ENCODE results near the gene KL. TPM values are rescaled to one million over a fixed set of nuclear protein-coding genes. Genes with fewer than 3 reads are reported as not detected.

KL gene
- polyA plus RNA-seq, 1 donor (not counting 4 experiments of a cell fraction or from before 2014, with no cell fraction given) = not detected

DNA sequence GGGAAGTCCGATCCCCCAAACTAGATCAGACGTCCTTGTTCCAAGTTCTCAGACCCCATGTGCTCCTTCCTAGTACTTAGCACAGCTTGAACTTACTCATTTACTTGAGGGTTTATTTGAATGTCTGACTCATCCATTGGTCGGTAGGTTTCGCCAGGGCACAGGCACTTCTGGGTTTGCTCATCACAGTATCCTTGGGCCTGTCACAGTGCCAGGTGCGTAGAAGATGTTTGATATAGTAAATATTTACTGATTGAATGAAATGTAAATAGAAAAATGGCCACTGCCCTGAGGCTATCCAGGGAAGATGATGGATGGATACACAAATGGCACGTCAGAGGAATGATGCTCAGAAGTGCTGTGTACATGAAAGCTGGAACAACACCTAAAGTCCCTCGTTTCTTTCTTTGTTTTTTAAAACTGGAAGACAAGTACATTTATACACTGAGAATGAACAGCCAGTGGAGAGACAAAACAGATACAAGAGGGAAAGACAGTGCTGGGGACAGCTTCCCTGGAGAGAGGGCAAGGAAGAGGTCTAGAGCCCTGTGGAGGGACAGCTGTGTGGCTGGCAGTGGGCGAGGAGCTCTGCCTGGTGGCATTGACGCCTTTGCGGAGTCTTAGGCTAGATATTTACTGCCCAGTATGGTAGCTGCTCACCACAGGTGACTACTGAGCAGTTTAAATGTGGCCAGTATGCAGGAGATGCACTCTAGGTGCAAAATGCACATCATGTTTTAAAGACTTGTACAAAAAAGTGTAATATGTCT lies 31.2 kb upstream of the KL start:
- Histone ChIP-seq H3K4me1 (ENCODE audit: control insufficient read depth, extremely low read depth, insufficient read depth, low read length) (no peaks in the 10 kb centered on the region), H3K27ac (ENCODE audit: control insufficient read depth, insufficient read depth, low read length) (no peak overlapping the region), H3K27me3 (ENCODE audit: control insufficient read depth, extremely low read depth, insufficient read depth, low read length) (no peaks in the 10 kb centered on the region), H3K9me3 (ENCODE audit: control insufficient read depth, low read depth, low read length) (no peaks in the 10 kb centered on the region), H3K9me1 (ENCODE audit: control insufficient read depth, extremely low read depth, insufficient read depth, low read length) (no peaks in the 10 kb centered on the region), H3K36me3 (ENCODE audit: control insufficient read depth in 2 of 2, extremely low read depth in 1 of 2, insufficient read depth in 2 of 2, low read length in 2 of 2) (no peaks in the 10 kb centered on the region), H3K79me2 (ENCODE audit: control insufficient read depth, insufficient read depth, low read length) (no peaks in the 10 kb centered on the region), H3K9ac (ENCODE audit: control insufficient read depth, extremely low read depth, insufficient read depth, low read length) (no peak overlapping the region), H3K4me2 (ENCODE audit: control insufficient read depth, extremely low read depth, insufficient read depth, low read depth, low read length) (no peak overlapping the region), H3K4me3 (ENCODE audit: control insufficient read depth in 2 of 3, extremely low read depth in 1 of 3, insufficient read depth in 2 of 3, low read depth in 1 of 3, low read length in 3 of 3) (no peak overlapping the region), H4K20me1 (ENCODE audit: control insufficient read depth, extremely low read depth, insufficient read depth, low read length) (no peaks in the 10 kb centered on the region), H2AFZ (ENCODE audit: control insufficient read depth, low read length) (no peak overlapping the region)
- dilution Hi-C loops (cut with MboI; ENCODE audit: extremely low pct_ligation_motif_present, low sequenced_read_pairs) = no loop called here
- no peak for TF ChIP-seq EZH2 (IDR thresholded peaks at IDR 0.05; ENCODE audit: low read length)
- TF ChIP-seq, protein P1, sequence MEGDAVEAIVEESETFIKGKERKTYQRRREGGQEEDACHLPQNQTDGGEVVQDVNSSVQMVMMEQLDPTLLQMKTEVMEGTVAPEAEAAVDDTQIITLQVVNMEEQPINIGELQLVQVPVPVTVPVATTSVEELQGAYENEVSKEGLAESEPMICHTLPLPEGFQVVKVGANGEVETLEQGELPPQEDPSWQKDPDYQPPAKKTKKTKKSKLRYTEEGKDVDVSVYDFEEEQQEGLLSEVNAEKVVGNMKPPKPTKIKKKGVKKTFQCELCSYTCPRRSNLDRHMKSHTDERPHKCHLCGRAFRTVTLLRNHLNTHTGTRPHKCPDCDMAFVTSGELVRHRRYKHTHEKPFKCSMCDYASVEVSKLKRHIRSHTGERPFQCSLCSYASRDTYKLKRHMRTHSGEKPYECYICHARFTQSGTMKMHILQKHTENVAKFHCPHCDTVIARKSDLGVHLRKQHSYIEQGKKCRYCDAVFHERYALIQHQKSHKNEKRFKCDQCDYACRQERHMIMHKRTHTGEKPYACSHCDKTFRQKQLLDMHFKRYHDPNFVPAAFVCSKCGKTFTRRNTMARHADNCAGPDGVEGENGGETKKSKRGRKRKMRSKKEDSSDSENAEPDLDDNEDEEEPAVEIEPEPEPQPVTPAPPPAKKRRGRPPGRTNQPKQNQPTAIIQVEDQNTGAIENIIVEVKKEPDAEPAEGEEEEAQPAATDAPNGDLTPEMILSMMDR (optimal IDR thresholded peaks at IDR 0.05 in 1 of 3, IDR thresholded peaks at IDR 0.05 in 1 of 3, conservative IDR thresholded peaks at IDR 0.05 in 1 of 3; ENCODE audit: extremely low read depth in 1 of 3, insufficient read depth in 2 of 3, low read length in 3 of 3) = no peak
- FAIRE-seq (no peak), DNase-seq (ENCODE audit: low read depth, low spot score) (no peak)

DNA sequence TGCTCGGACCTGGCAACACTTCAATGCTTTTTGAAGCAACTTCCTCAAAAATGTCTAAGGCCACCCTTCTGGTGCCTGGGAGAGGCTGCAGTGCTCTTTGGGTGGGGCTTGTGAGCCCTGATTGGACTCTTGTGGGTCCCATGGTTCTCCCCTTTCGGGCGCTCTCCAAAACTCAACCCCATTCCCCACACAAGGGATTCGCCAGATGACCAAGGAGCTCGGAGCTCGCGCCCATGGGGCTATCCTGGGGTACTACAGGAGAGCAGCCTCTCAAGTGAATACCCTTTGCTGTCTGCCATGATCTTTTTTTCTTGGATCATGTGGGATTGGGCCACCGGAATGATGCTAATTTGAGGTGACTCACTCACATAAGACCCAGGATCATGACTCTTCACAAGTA lies 29.7 kb upstream of the KL start:
- TF ChIP-seq, protein P1 (optimal IDR thresholded peaks at IDR 0.05 in 1 of 3, IDR thresholded peaks at IDR 0.05 in 1 of 3, conservative IDR thresholded peaks at IDR 0.05 in 1 of 3; ENCODE audit: extremely low read depth in 1 of 3, insufficient read depth in 2 of 3, low read length in 3 of 3) = no peak
- no peak for TF ChIP-seq EZH2 (IDR thresholded peaks at IDR 0.05; ENCODE audit: low read length)
- Histone ChIP-seq H3K36me3 (ENCODE audit: control insufficient read depth in 2 of 2, extremely low read depth in 1 of 2, insufficient read depth in 2 of 2, low read length in 2 of 2) (no peaks in the 10 kb centered on the region), H3K27ac (ENCODE audit: control insufficient read depth, insufficient read depth, low read length) (no peak overlapping the region), H3K9me3 (ENCODE audit: control insufficient read depth, low read depth, low read length) (no peaks in the 10 kb centered on the region), H4K20me1 (ENCODE audit: control insufficient read depth, extremely low read depth, insufficient read depth, low read length) (no peaks in the 10 kb centered on the region), H3K4me1 (ENCODE audit: control insufficient read depth, extremely low read depth, insufficient read depth, low read length) (no peaks in the 10 kb centered on the region), H3K4me3 (ENCODE audit: control insufficient read depth in 2 of 3, extremely low read depth in 1 of 3, insufficient read depth in 2 of 3, low read depth in 1 of 3, low read length in 3 of 3) (no peak overlapping the region), H3K9ac (ENCODE audit: control insufficient read depth, extremely low read depth, insufficient read depth, low read length) (no peak overlapping the region), H3K4me2 (ENCODE audit: control insufficient read depth, extremely low read depth, insufficient read depth, low read depth, low read length) (no peak overlapping the region), H2AFZ (ENCODE audit: control insufficient read depth, low read length) (no peak overlapping the region), H3K79me2 (ENCODE audit: control insufficient read depth, insufficient read depth, low read length) (no peaks in the 10 kb centered on the region), H3K9me1 (ENCODE audit: control insufficient read depth, extremely low read depth, insufficient read depth, low read length) (no peaks in the 10 kb centered on the region), H3K27me3 (ENCODE audit: control insufficient read depth, extremely low read depth, insufficient read depth, low read length) (peaks cover 3% of the 10 kb centered on the region)
- DNase-seq (ENCODE audit: low read depth, low spot score) (no peak), FAIRE-seq (no peak)
- dilution Hi-C loops (cut with MboI; ENCODE audit: extremely low pct_ligation_motif_present, low sequenced_read_pairs) = no loop called here
